Calu3 (cell line): ENCODE measurements around the gene ZCCHC17. TPM values are rescaled to one million over a fixed set of nuclear protein-coding genes. Genes with fewer than 3 reads are reported as not detected.
A peak's percentile ranks its signal among the peaks of the same experiment; 100 is the strongest.

Experiments used
- Bru-seq: library from RNA; stranded (reverse); fragments of 400-500 nt; gene quantifications from one replicate; lab custom pipeline; 2021; lab: Mats Ljungman, UMichigan
- BruChase-seq, 2 experiments: library from RNA; stranded (reverse); fragments of 400-500 nt; gene quantifications; one replicate each; lab custom pipeline; 2021; lab: Mats Ljungman, UMichigan
- BruUV-seq: library from RNA; stranded (reverse); fragments of 400-500 nt; replicated peaks from 2 replicates; lab custom pipeline; 2021; lab: Mats Ljungman, UMichigan
- CTCF ChIA-PET: fragments of 300-600 bp; sonication (Branson Sonifier 250); formaldehyde crosslinking; loops from one replicate; lab custom pipeline; 2022; ENCODE audit warnings: antibody characterized with exemption; lab: Charles Lee
- DNase-seq: peaks from one replicate; pipeline ENCODE4 v3.0.0; 2022
- H3K27ac Mint-ChIP-seq: one replicate; pipeline ENCODE4 v1.8.0; 2022; ENCODE audit warnings: mixed read lengths; ENCODE audit not compliant: unreplicated experiment
- H3K27me3 Mint-ChIP-seq: one replicate; pipeline ENCODE4 v1.8.0; 2022; ENCODE audit warnings: mixed read lengths; ENCODE audit not compliant: unreplicated experiment
- H3K36me3 Mint-ChIP-seq: one replicate; pipeline ENCODE4 v1.8.0; 2022; ENCODE audit warnings: mild to moderate bottlenecking, moderate library complexity, mixed read lengths; ENCODE audit not compliant: insufficient read depth, unreplicated experiment
- H3K4me1 Mint-ChIP-seq: one replicate; pipeline ENCODE4 v1.8.0; 2022; ENCODE audit warnings: mild to moderate bottlenecking, low read depth, mixed read lengths; ENCODE audit not compliant: unreplicated experiment
- H3K4me3 Mint-ChIP-seq: one replicate; pipeline ENCODE4 v1.8.0; 2022; ENCODE audit warnings: mild to moderate bottlenecking, low read depth, moderate library complexity, mixed read lengths; ENCODE audit not compliant: unreplicated experiment
- H3K9me3 Mint-ChIP-seq: one replicate; pipeline ENCODE4 v1.8.0; 2022; ENCODE audit warnings: low read depth, mixed read lengths; ENCODE audit not compliant: unreplicated experiment
- intact Hi-C: fragments of 100-400 bp; cut with micrococcal nuclease; formaldehyde crosslinking; loops from one replicate; pipeline ENCODE4 v1.10.0; 2022; ENCODE audit not compliant: unreplicated experiment
- long read RNA-seq: library from polyadenylated mRNA; stranded (forward); transcript quantifications from one replicate; pipeline ENCODE4 v2.0.0, GENCODE V29; 2022
- total RNA-seq: library from RNA; stranded (reverse); gene quantifications from 2 replicates; pipeline ENCODE4 v1.2.3, GENCODE V29; 2022
- TF ChIP-seq, protein P1 (sequence below): fragments of 200-600 bp; IDR thresholded peaks from one replicate; pipeline ENCODE4 v1.8.0; 2022; ENCODE audit warnings: antibody characterized with exemption; ENCODE audit not compliant: unreplicated experiment

The ZCCHC17 gene, protein sequence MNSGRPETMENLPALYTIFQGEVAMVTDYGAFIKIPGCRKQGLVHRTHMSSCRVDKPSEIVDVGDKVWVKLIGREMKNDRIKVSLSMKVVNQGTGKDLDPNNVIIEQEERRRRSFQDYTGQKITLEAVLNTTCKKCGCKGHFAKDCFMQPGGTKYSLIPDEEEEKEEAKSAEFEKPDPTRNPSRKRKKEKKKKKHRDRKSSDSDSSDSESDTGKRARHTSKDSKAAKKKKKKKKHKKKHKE
- total RNA-seq (26.6 and 28.5 TPM in 2 replicates), Bru-seq, nascent RNA (percentile 78 among the genes with signal in this experiment), BruChase-seq, experiment 1, labeled RNA remaining after a 6-hour chase (percentile 71 among the genes with signal in this experiment), BruChase-seq, experiment 2, labeled RNA remaining after a 2-hour chase (percentile 72 among the genes with signal in this experiment)
- long read RNA-seq, transcript ZCCHC17-201 (8 exons, 1,605 nt): major isoform, 50 of 101 reads
- long read RNA-seq, partial matches to known transcripts: 1 of 101 reads
- long read RNA-seq, other reads (novel, unspliced or antisense): 41 of 101 reads

DNA sequence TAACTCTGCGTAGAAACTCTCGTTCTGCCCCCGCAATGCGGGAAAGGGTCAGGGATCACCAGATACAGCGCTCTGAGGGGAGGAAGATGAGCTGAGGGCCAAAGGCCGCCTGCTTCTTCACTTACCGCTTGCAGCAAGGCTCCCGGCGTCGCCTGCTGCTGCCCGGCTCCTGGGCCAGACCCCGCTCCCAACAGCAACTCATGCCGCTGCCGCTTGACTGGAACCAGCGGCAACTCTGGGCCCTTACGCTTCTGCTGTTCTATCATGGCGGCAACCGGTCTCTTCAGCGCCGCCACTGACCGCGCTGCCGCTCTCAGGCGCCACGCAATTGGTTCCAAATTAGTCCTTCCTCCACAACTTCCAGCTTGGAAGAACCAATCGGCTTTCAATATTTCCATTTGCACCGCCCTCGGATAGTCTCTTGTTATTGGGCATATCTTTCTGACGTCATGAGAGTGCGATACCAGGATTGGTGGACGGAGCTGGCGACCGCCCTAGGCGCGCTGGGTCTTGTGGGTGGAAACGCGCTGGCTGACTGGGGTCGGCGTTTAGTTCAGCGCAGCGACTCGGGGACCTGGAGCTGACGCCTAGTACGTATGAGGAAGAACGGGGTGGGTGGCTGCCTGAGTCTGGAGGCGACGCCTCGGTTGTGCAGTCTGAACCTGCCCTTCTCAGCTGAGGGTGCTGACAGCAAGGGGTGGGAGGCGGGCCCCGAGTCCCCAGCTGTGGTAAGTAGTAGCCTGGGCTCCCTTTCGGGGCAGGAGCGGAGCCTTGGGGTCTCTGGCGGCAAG is at the start of gene ZCCHC17, which contains the start of gene SNRNP40:
TSS of gene ZCCHC17 (plus strand) at position 547 of the 791 bp plus-strand sequence. CDS start 13,067 bp downstream, outside the sequence.
TSS of gene SNRNP40 (minus strand) at position 303 of the 791 bp plus-strand sequence. CDS start at position 266, 37 bp downstream.
- intact Hi-C loops: loop anchor here (5.0 kb wide), 1 partner anchor 99 kb away; no protein-coding TSS in a partner anchor

DNA sequence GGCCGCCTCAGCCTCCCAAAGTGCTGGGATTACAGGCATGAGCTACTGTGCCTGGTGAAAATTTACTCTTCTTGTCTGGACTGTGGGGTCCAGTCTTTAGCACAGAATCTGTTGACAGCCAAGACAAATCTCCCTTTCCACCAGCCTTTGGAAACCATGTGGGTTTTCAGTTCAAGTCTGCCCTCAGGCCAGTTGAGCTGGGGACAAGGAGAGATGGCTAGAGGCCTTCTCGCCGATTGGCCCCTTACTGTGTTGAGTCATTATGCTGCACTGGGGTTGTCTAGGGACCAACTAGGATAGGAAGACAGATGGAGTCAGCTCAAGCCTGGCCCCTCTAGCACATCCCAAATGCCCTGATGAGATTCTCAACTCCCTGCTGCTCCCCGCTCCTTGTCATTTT is 48.6 kb upstream of the ZCCHC17 start:
- no TSS peak for BruUV-seq
- Mint-ChIP-seq H3K9me3 (no peaks in the 10 kb centered on the region), H3K27ac (no peak overlapping the region), H3K36me3 (no peaks in the 10 kb centered on the region), H3K4me3 (no peak overlapping the region), H3K27me3 (peaks cover 20% of the 10 kb centered on the region), H3K4me1 (no peaks in the 10 kb centered on the region)
- intact Hi-C loops: no loop called here
- CTCF ChIA-PET: no interaction called here
- no peak for DNase-seq
- TF ChIP-seq, protein P1, sequence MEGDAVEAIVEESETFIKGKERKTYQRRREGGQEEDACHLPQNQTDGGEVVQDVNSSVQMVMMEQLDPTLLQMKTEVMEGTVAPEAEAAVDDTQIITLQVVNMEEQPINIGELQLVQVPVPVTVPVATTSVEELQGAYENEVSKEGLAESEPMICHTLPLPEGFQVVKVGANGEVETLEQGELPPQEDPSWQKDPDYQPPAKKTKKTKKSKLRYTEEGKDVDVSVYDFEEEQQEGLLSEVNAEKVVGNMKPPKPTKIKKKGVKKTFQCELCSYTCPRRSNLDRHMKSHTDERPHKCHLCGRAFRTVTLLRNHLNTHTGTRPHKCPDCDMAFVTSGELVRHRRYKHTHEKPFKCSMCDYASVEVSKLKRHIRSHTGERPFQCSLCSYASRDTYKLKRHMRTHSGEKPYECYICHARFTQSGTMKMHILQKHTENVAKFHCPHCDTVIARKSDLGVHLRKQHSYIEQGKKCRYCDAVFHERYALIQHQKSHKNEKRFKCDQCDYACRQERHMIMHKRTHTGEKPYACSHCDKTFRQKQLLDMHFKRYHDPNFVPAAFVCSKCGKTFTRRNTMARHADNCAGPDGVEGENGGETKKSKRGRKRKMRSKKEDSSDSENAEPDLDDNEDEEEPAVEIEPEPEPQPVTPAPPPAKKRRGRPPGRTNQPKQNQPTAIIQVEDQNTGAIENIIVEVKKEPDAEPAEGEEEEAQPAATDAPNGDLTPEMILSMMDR: no peak

More for the DNA sequence above, at the start of gene ZCCHC17, which contains the start of gene SNRNP40:
- no peak within 1 kb of the TSS for H3K27ac Mint-ChIP-seq
- H3K36me3 Mint-ChIP-seq: peaks cover 15% of the 10 kb centered on the region
- H3K4me1 Mint-ChIP-seq: peaks cover 11% of the 10 kb centered on the region
- DNase-seq: peak; percentile 93
- CTCF ChIA-PET: interaction anchor here (0.7 to 1.0 kb wide), 4 partner anchors 34 to 253 kb away, joined by 3 to 5 read pairs (median 4); no protein-coding TSS in a partner anchor
- BruUV-seq: no TSS peak
- H3K9me3 Mint-ChIP-seq: no peaks in the 10 kb centered on the region
- H3K4me3 Mint-ChIP-seq: no peak within 1 kb of the TSS
- TF ChIP-seq, protein P1: no peak
- no peaks in the 10 kb centered on the region for H3K27me3 Mint-ChIP-seq

DNA sequence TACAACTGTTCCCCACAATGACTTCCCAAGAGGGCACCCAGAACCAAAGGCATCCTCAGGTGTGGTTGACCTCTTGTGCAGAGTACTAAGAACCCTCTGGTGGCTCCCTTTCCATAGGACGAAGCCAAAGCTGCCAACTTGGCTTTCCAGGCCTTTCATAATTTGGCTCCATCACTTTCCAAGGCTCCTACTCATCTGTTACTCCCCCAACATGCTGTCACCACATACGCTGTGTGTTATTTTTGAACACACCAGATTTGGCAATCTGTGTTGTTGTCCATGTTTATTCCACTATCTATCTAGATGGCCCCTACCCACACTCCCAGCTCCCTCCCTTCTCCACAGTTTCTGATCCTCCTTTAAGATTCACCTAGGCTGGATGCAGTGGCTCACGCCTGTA is 47.0 kb upstream of the ZCCHC17 start:
- no TSS peak for BruUV-seq
- H3K9me3 Mint-ChIP-seq: no peaks in the 10 kb centered on the region
- DNase-seq: no peak
- H3K27ac Mint-ChIP-seq: no peak overlapping the region
- H3K36me3 Mint-ChIP-seq: no peaks in the 10 kb centered on the region
- H3K4me3 Mint-ChIP-seq: no peak overlapping the region
- intact Hi-C loops: no loop called here
- TF ChIP-seq, protein P1: no peak
- peaks cover 5% of the 10 kb centered on the region for H3K27me3 Mint-ChIP-seq
- no peaks in the 10 kb centered on the region for H3K4me1 Mint-ChIP-seq
- CTCF ChIA-PET: no interaction called here

DNA sequence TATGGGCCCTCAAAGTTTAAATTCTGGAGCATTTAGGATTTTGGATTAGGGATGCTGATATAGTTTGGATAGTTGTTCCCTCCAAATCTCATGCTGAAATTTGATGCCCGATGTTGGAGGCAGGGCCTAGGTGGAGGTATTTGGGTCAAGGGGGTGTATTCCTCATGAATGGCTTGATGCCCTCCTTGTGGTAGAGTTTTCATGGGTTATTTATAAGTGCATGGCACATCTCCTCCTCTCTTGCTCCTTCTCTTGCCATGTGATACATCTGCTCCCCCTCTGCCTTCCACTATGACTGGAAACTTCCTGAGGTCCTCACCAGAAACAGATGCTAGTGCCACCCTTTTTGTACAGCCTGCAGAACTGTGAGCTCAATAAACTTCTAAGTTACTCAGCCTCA is 39.6 kb upstream of the ZCCHC17 start:
- no peak overlapping the region for H3K27ac Mint-ChIP-seq
- H3K4me1 Mint-ChIP-seq: no peaks in the 10 kb centered on the region
- H3K36me3 Mint-ChIP-seq: peaks cover 28% of the 10 kb centered on the region
- no peak overlapping the region for H3K4me3 Mint-ChIP-seq
- TF ChIP-seq, protein P1: no peak
- no peak for DNase-seq
- CTCF ChIA-PET: no interaction called here
- intact Hi-C loops: no loop called here
- no peaks in the 10 kb centered on the region for H3K27me3 Mint-ChIP-seq
- H3K9me3 Mint-ChIP-seq: no peaks in the 10 kb centered on the region
- BruUV-seq: no TSS peak
